ENCODE measurements around the gene LRRC4B. TPM values are rescaled to one million over a fixed set of nuclear protein-coding genes. Genes with fewer than 3 reads are reported as not detected.
"Not testable (repeated sequence)": the region's sequence is repeated elsewhere in the genome, so short reads cannot be mapped to it uniquely, and the experiment has no call there.

The LRRC4B gene
- 1 to 10 TPM in 2 of 10 donors, under 1 TPM in 8; 0.42 to 1.8 (median 0.68) TPM for total RNA-seq
- 1 to 10 TPM; 1.9 to 3.0 TPM for polyA plus RNA-seq
- long read RNA-seq, donor 1 = 0 reads
- long read RNA-seq, donor 2, partial matches to known transcripts = 0 of 4 reads
- long read RNA-seq, donor 2, other reads (novel, unspliced or antisense) = 4 of 4 reads
- long read RNA-seq, donor 3 = 0 reads

GRCh38 chr19:50567882-50568727 is at the start of gene LRRC4B:
Gene LRRC4B (minus strand): TSS chr19:50568435. CDS start chr19:50548838, 19,597 bp downstream.
- H3K27me3 ChIP-seq = peaks cover 0 to 79% (median 72%) of the 10 kb centered on the region in 7 donors
- H3K4me1 ChIP-seq = peaks cover 0 to 10% (median 0%) of the 10 kb centered on the region in 9 donors
- 2% methylated on average over 56 to 64 of the region's 65 CpGs for WGBS, 2 donors
- no peak for DNase-seq
- ATAC-seq = no peak
- no peaks in the 10 kb centered on the region for H3K9me3 ChIP-seq
- peak within 1 kb of the TSS in 8 of 10 donors; percentile 5 to 41 (median 34) for H3K4me3 ChIP-seq
- no peak within 1 kb of the TSS for H3K27ac ChIP-seq
- TF ChIP-seq, protein P1, sequence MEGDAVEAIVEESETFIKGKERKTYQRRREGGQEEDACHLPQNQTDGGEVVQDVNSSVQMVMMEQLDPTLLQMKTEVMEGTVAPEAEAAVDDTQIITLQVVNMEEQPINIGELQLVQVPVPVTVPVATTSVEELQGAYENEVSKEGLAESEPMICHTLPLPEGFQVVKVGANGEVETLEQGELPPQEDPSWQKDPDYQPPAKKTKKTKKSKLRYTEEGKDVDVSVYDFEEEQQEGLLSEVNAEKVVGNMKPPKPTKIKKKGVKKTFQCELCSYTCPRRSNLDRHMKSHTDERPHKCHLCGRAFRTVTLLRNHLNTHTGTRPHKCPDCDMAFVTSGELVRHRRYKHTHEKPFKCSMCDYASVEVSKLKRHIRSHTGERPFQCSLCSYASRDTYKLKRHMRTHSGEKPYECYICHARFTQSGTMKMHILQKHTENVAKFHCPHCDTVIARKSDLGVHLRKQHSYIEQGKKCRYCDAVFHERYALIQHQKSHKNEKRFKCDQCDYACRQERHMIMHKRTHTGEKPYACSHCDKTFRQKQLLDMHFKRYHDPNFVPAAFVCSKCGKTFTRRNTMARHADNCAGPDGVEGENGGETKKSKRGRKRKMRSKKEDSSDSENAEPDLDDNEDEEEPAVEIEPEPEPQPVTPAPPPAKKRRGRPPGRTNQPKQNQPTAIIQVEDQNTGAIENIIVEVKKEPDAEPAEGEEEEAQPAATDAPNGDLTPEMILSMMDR (IDR thresholded peaks at IDR 0.05) = no peak
- H3K36me3 ChIP-seq = no peaks in the 10 kb centered on the region
- intact Hi-C loops (cut with DNase I) = no loop called here

DNA sequence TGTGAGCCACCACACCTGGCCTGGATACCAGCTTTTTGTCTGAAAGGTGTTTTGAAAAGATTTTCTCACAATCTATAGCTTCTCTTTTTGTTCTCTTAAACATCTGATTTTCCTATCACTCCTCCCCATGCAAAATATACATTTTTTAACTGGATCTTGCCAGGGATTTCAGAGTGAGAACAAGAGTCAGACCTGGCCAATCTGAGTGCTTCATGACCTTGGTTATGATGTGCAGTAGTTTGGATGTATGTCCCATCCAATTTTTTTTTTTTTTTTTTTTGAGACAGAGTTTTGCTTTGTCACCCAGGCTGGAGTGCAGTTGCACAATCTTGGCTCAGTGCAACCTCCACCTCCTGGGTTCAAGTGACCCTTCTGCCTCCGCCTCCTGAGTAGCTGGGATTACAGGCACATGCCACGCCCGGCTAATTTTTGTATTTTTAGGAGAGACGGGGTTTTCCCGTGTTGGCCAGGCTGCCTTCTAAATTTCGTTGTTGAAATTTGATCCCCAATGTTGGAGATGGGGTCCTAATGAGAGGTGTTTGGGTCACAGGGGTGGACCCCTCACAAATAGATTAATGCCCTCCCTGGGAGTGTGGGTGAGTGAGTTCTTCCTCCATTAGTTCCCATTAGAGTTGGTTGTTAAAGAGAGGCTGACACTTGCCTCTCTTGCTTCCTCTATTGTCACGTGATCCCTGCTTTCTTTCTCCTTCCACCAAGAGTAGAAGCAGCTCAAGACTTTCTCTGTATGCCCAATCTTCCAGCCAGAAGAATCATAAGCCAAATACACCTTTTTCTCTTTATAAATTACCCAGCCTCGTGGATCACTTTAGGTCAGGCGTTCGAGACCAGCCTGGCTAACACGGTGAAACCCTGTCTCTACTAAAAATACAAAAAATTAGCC is 44.5 kb upstream of the LRRC4B start:
- DNase-seq; intact Hi-C loops (cut with DNase I); H3K36me3 ChIP-seq; H3K4me1 ChIP-seq; H3K9me3 ChIP-seq; H3K27ac ChIP-seq; H3K4me3 ChIP-seq; ATAC-seq: not testable (repeated sequence)
- peaks cover 0 to 28% (median 8%) of the 10 kb centered on the region in 7 donors for H3K27me3 ChIP-seq
- 77 to 84% methylated on average over 11 of the region's 11 CpGs for WGBS, 2 donors

- DNase-seq = peak; percentile 54 to 72
- H3K4me3 ChIP-seq = no peak overlapping the region
- no peak overlapping the region for H3K27ac ChIP-seq
- peaks cover 0 to 41% (median 30%) of the 10 kb centered on the region in 7 donors for H3K27me3 ChIP-seq
- WGBS, 2 donors = 11 to 13% methylated on average over 56 of the region's 56 CpGs
- TF ChIP-seq, protein P1 (IDR thresholded peaks at IDR 0.05) = peak in 7 of 9 donors; percentile 17 to 55 (median 45)
- H3K9me3 ChIP-seq = peaks cover 0 to 4% (median 0%) of the 10 kb centered on the region in 11 donors
- peaks cover 0 to 6% (median 0%) of the 10 kb centered on the region in 9 donors for H3K4me1 ChIP-seq
- intact Hi-C loops (cut with DNase I) = no loop called here
- H3K36me3 ChIP-seq = no peaks in the 10 kb centered on the region
- peak in 7 of 8 donors; percentile 52 to 91 (median 64) for ATAC-seq
Observed at GRCh38 chr19:50607874-50608785, 39.9 kb upstream of the LRRC4B start.

GRCh38 chr19:50607388-50607787 is 39.2 kb upstream of the LRRC4B start:
- H3K36me3 ChIP-seq = no peaks in the 10 kb centered on the region
- H3K4me3 ChIP-seq = no peak overlapping the region
- intact Hi-C loops (cut with DNase I) = no loop called here
- 64 to 72% methylated on average over 20 of the region's 20 CpGs for WGBS, 2 donors
- TF ChIP-seq, protein P1 (IDR thresholded peaks at IDR 0.05) = no peak
- peaks cover 0 to 48% (median 38%) of the 10 kb centered on the region in 7 donors for H3K27me3 ChIP-seq
- no peak for DNase-seq
- H3K4me1 ChIP-seq = peaks cover 0 to 6% (median 0%) of the 10 kb centered on the region in 9 donors
- ATAC-seq = no peak
- H3K9me3 ChIP-seq = peaks cover 0 to 4% (median 0%) of the 10 kb centered on the region in 11 donors
- no peak overlapping the region for H3K27ac ChIP-seq
